HL-60 (cell line): Measurements from ENCODE around the gene TXLNA.

Experiments
- CTCF ChIP-seq: IDR thresholded peaks from one replicate; pipeline ENCODE4 v1.5.1; 2011; ENCODE audit warnings: low read length, control low read depth, inconsistent platforms; ENCODE audit not compliant: insufficient read depth
- GABPA ChIP-seq: IDR thresholded peaks from 2 replicates; pipeline ENCODE4 v1.6.1; 2012; ENCODE audit warnings: low read depth
- POLR2AphosphoS5 ChIP-seq: IDR thresholded peaks from 2 replicates; pipeline ENCODE4 v1.6.1; 2012; ENCODE audit warnings: low read depth

- TF ChIP-seq GABPA (no peak), CTCF (no peak), POLR2AphosphoS5 (no peak)
Observed at GRCh38 chr1:32194984-32195383, 15.5 kb downstream of the TXLNA start.
